ENCODE results near the gene OTUB2.

The OTUB2 gene

DNA sequence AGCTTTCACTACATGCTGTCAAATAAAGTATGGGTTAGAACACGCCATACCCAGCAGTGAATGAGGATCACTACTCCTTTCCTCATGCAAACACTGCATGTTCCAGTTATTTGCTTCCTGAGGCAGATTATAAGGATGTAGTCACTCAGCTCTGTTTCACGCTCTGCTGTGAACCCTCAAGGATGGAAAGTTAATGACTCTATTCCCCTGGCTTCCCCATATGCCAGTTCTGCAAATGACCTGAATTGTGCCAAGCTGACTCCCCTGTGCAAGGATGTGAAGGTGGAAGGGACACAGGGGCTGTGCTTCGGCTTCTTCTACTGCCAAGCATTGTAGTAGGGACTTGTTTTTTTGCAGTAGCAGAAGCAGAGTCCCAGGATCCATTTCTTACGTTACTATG is 61.8 kb downstream of the OTUB2 start:
- H3K79me2 ChIP-seq (ENCODE audit: insufficient read depth, low read length) = no peaks in the 10 kb centered on the region
- H3K27ac ChIP-seq (ENCODE audit: low read depth, low read length, poor library complexity, severe bottlenecking) = no peak overlapping the region
- TF ChIP-seq CTCF (IDR thresholded peaks at IDR 0.05; ENCODE audit: low read length) = no peak
- no peak for TF ChIP-seq EZH2 (IDR thresholded peaks at IDR 0.05; ENCODE audit: borderline replicate concordance, low read length)
- 0 out of 2 replicates have a peak, but pooled peaks cover 2% of the 10 kb centered on the region for H3K9me3 ChIP-seq (ENCODE audit: low read length)
- H3K4me1 ChIP-seq (ENCODE audit: insufficient read depth, low read length, severe bottlenecking) = no peaks in the 10 kb centered on the region
- H3K4me3 ChIP-seq (ENCODE audit: low read depth, low read length, poor library complexity, severe bottlenecking) = no peak overlapping the region
- no peaks in the 10 kb centered on the region for H3F3A ChIP-seq (ENCODE audit: insufficient read depth, low read length)
- H3K9ac ChIP-seq (ENCODE audit: low read length) = no peak overlapping the region
- no peak overlapping the region for H3K4me2 ChIP-seq (ENCODE audit: low read length)
- H3K9me2 ChIP-seq (ENCODE audit: low read depth, low read length) = no peaks in the 10 kb centered on the region
- H3K36me3 ChIP-seq (ENCODE audit: insufficient read depth, low read length) = peaks cover 3% of the 10 kb centered on the region
- H4K20me1 ChIP-seq (ENCODE audit: insufficient read depth, low read length) = no peaks in the 10 kb centered on the region
- H2AFZ ChIP-seq (ENCODE audit: low read length) = no peak overlapping the region
- no peaks in the 10 kb centered on the region for H3K27me3 ChIP-seq (ENCODE audit: insufficient read depth, low read length)

DNA sequence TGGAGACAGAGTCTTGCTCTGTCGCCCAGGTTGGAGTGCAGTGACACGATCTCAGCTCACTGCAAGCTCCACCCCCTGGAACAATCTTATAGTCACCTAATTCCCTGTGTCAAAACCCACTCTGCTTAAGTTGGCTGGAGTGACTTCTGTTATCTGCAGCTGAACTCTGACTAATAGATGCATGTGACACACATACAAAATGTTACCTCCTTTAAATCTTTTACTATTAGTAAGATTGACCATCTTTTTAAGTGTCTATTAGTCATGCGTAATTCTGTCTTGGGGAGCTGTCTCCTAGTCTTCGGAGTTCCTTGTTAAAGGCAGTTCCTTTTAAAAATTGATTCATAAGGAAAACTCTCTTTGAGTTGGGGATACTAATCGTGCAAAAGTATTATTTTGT is 62.4 kb downstream of the OTUB2 start:
- no peak overlapping the region for H3K27ac ChIP-seq (ENCODE audit: low read depth, low read length, poor library complexity, severe bottlenecking)
- no peaks in the 10 kb centered on the region for H3F3A ChIP-seq (ENCODE audit: insufficient read depth, low read length)
- H3K9me3 ChIP-seq (ENCODE audit: low read length) = 0 out of 2 replicates have a peak, but pooled peaks cover 2% of the 10 kb centered on the region
- H3K4me2 ChIP-seq (ENCODE audit: low read length) = no peak overlapping the region
- no peaks in the 10 kb centered on the region for H3K9me2 ChIP-seq (ENCODE audit: low read depth, low read length)
- no peaks in the 10 kb centered on the region for H3K4me1 ChIP-seq (ENCODE audit: insufficient read depth, low read length, severe bottlenecking)
- H3K4me3 ChIP-seq (ENCODE audit: low read depth, low read length, poor library complexity, severe bottlenecking) = no peak overlapping the region
- peaks cover 3% of the 10 kb centered on the region for H3K36me3 ChIP-seq (ENCODE audit: insufficient read depth, low read length)
- H4K20me1 ChIP-seq (ENCODE audit: insufficient read depth, low read length) = no peaks in the 10 kb centered on the region
- H3K79me2 ChIP-seq (ENCODE audit: insufficient read depth, low read length) = no peaks in the 10 kb centered on the region
- no peaks in the 10 kb centered on the region for H3K27me3 ChIP-seq (ENCODE audit: insufficient read depth, low read length)
- H2AFZ ChIP-seq (ENCODE audit: low read length) = no peak overlapping the region
- no peak overlapping the region for H3K9ac ChIP-seq (ENCODE audit: low read length)
- TF ChIP-seq EZH2 (IDR thresholded peaks at IDR 0.05; ENCODE audit: borderline replicate concordance, low read length) (no peak), CTCF (IDR thresholded peaks at IDR 0.05; ENCODE audit: low read length) (no peak)

GRCh38 chr14:94089479-94089878 is 63.3 kb downstream of the OTUB2 start:
- Histone ChIP-seq H3K9me2 (ENCODE audit: low read depth, low read length) (no peaks in the 10 kb centered on the region), H2AFZ (ENCODE audit: low read length) (no peak overlapping the region), H3K9me3 (ENCODE audit: low read length) (0 out of 2 replicates have a peak, but pooled peaks cover 2% of the 10 kb centered on the region), H4K20me1 (ENCODE audit: insufficient read depth, low read length) (no peaks in the 10 kb centered on the region), H3K4me1 (ENCODE audit: insufficient read depth, low read length, severe bottlenecking) (no peaks in the 10 kb centered on the region), H3K36me3 (ENCODE audit: insufficient read depth, low read length) (peaks cover 3% of the 10 kb centered on the region), H3K27me3 (ENCODE audit: insufficient read depth, low read length) (no peaks in the 10 kb centered on the region), H3K79me2 (ENCODE audit: insufficient read depth, low read length) (no peaks in the 10 kb centered on the region), H3K9ac (ENCODE audit: low read length) (no peak overlapping the region), H3K4me2 (ENCODE audit: low read length) (no peak overlapping the region), H3K4me3 (ENCODE audit: low read depth, low read length, poor library complexity, severe bottlenecking) (no peak overlapping the region), H3F3A (ENCODE audit: insufficient read depth, low read length) (no peaks in the 10 kb centered on the region), H3K27ac (ENCODE audit: low read depth, low read length, poor library complexity, severe bottlenecking) (no peak overlapping the region)
- TF ChIP-seq CTCF (IDR thresholded peaks at IDR 0.05; ENCODE audit: low read length) (no peak), EZH2 (IDR thresholded peaks at IDR 0.05; ENCODE audit: borderline replicate concordance, low read length) (no peak)
